CD4-positive, alpha-beta T cell treated with Interleukin-6 for 4 hours (primary cell): Measurements from ENCODE around the gene NDUFB4.

ENCODE experiments used
- DNase-seq: peaks from one replicate; pipeline ENCODE4 v3.0.0-alpha.2; 2020; ENCODE audit warnings: mixed read lengths

Gene NDUFB4

GRCh38 chr3:120596116-120596852 lies at the start of gene NDUFB4:
NDUFB4 (plus strand) TSS chr3:120596336; CDS start chr3:120596360, 24 bp downstream.
- peak; percentile 97 for DNase-seq

GRCh38 chr3:120550546-120550945 lies 45.6 kb upstream of the NDUFB4 start:
- DNase-seq, result no peak

- no peak for DNase-seq
Observed at GRCh38 chr3:120552184-120553172, 43.7 kb upstream of the NDUFB4 start.

GRCh38 chr3:120554812-120555606 lies 41.1 kb upstream of the NDUFB4 start:
- no peak for DNase-seq

GRCh38 chr3:120555657-120556509 lies 40.3 kb upstream of the NDUFB4 start:
- DNase-seq, result no peak

GRCh38 chr3:120557115-120557514 lies 39.0 kb upstream of the NDUFB4 start:
- no peak for DNase-seq

GRCh38 chr3:120558771-120559241 lies 37.3 kb upstream of the NDUFB4 start:
- DNase-seq, result peak; percentile 88

- no peak for DNase-seq
Observed at GRCh38 chr3:120559242-120560061, 36.7 kb upstream of the NDUFB4 start.

GRCh38 chr3:120560304-120561250 lies 35.6 kb upstream of the NDUFB4 start:
- no peak for DNase-seq

GRCh38 chr3:120561251-120562045 lies 34.7 kb upstream of the NDUFB4 start:
- DNase-seq, result peak; percentile 77

GRCh38 chr3:120563356-120564022 lies 32.6 kb upstream of the NDUFB4 start:
- no peak for DNase-seq

- no peak for DNase-seq
Observed at GRCh38 chr3:120566243-120566975, 29.7 kb upstream of the NDUFB4 start.

GRCh38 chr3:120567370-120568201 lies 28.6 kb upstream of the NDUFB4 start:
- DNase-seq, result no peak

- no peak for DNase-seq
Observed at GRCh38 chr3:120568202-120568531, 28.0 kb upstream of the NDUFB4 start.

GRCh38 chr3:120568598-120568997 lies 27.5 kb upstream of the NDUFB4 start:
- DNase-seq, result no peak

GRCh38 chr3:120569222-120570057 lies 26.7 kb upstream of the NDUFB4 start:
- DNase-seq, result no peak
